IPS DF 4.7 (cell line): ENCODE data around the gene FIG4.
"Not testable (repeated sequence)": the region's sequence is repeated elsewhere in the genome, so short reads cannot be mapped to it uniquely, and the experiment has no call there.

Experiments
- DNase-seq: peaks from one replicate; pipeline ENCODE4 v3.0.0-alpha.2; 2013; ENCODE audit warnings: low spot score; ENCODE audit errors: extremely low read depth

Gene FIG4

GRCh38 chr6:109702791-109703190, 11.7 kb downstream of the FIG4 start:
- no peak for DNase-seq

DNA sequence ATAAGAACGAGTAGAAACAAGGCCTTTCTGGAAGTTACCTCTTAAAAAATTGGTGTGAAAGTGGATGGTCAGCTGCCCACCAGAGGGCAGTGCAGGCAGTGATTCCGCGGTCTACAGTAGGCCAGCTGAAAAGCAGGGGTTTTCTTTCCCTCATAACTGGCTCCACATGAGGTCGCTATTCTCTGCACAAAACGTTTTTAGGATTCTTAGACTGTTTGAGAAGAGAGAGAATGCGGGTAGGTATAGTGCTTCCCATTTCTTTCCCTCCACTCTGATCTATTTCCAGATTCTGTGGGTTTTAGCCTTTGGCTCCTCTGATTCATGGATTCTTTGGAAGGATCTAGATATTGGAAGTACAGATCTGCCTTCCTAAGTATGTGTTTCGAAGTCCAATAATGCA, 14.2 kb downstream of the FIG4 start:
- peak; percentile 93 for DNase-seq

GRCh38 chr6:109706513-109706912, 15.4 kb downstream of the FIG4 start:
- no peak for DNase-seq

- DNase-seq = not testable (repeated sequence)
Observed at GRCh38 chr6:109708099-109708498, 17.0 kb downstream of the FIG4 start.

DNA sequence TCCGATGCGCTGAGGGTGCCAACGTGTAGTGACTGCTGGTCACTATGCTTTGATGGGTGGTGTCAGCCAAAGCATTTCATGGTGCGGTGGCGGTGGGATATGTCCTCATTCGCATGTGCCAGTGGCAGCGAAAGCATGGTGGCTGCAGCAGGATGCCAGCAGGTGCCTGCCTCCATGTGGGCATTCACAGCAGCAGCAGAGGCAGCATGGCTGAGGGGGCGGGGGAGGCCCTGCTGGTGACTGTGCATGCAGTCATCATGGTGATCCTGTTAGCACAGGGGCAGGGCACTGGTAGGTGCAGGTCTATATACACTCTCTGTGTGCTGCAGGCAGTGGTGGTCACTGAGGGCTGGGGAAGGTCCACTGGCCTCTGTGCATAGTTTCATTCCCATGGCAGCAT, 22.0 kb downstream of the FIG4 start:
- DNase-seq = no peak

DNA sequence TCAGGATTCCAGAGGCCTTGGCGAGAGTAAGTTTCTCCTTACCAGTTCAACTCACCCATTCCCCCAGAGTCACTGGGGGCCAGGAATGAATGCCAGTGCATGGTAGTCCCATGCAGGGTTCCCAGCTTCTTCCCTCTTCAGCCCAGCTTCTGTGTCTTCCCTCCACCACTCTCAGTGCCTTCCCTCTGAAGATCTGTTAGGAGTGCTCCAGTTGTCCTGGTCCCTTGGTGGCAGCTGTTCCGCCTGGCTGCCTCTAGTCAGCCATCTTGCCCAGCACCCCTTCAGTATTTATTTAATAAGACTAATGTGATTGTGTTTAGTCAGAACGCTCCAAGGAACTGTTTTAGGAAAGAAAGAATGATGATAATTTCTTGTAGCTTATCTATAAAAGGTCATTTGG, 23.1 kb downstream of the FIG4 start:
- no peak for DNase-seq

- DNase-seq = no peak
Observed at GRCh38 chr6:109714611-109715010, 23.5 kb downstream of the FIG4 start.

GRCh38 chr6:109715616-109716015, 24.5 kb downstream of the FIG4 start:
- DNase-seq = no peak

DNA sequence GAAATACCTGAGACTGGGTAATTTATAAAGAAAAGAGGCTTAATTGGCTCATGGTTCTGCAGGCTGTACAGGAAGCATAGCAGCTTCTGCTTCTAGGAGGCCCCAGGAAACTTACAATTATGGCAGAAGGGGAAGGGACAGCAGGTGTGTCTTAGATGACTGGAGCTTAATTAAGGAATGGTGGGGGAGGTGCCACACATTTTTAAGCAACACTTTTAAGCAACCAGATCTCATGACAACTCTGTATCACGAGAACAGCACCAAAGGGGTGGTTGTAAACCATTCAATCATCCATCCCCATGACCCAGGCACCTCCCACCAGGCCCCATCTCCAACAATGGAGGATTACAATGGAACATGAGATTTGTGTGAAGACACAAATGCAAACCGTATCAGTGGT, 26.9 kb downstream of the FIG4 start:
- DNase-seq = no peak

- no peak for DNase-seq
Observed at GRCh38 chr6:109718991-109719390, 27.9 kb downstream of the FIG4 start.

DNA sequence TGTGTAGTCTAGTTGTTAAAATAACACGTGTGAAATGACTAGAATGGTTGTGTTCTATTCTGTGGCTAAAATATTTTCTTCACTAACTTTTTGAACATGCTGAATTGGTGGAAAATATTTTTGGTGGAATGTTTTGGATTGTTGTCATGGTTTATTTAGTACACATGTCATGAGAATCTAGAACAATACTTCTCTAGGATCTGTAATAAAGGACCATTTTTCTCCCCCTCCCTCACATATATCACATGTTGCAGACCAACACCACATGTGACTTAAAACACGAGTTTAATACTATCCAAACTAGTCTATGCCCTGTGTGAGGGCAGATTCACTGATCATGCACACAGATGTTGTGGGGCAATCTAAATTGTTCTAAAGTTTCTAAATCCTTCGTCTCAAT, 29.2 kb downstream of the FIG4 start:
- no peak for DNase-seq

DNA sequence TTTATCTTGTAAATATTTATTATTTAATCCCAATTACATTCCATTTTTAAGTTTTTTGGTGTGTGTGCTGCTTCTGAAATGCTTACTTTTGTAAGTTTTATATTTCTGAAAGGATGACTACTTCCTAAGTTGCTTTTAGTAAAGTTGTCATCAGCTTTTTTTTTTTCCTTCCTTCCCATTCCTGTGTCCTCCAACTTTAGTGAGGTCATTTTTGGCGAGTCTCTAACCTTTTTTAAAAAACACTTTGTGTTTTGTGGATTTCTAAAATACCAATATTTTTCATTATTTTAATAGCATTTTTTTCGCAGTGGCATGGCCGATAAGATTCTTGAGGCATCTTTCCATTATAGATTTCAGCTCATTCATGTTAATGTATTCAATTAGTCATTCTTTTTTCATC, 30.9 kb downstream of the FIG4 start:
- DNase-seq = no peak

- no peak for DNase-seq
Observed at GRCh38 chr6:109722564-109723254, 31.6 kb downstream of the FIG4 start.

- DNase-seq = not testable (repeated sequence)
Observed at GRCh38 chr6:109725250-109725649, 34.2 kb downstream of the FIG4 start.

GRCh38 chr6:109736273-109737025, 45.4 kb downstream of the FIG4 start:
- DNase-seq = peak; percentile 46

GRCh38 chr6:109738255-109738654, 47.2 kb downstream of the FIG4 start:
- no peak for DNase-seq

DNA sequence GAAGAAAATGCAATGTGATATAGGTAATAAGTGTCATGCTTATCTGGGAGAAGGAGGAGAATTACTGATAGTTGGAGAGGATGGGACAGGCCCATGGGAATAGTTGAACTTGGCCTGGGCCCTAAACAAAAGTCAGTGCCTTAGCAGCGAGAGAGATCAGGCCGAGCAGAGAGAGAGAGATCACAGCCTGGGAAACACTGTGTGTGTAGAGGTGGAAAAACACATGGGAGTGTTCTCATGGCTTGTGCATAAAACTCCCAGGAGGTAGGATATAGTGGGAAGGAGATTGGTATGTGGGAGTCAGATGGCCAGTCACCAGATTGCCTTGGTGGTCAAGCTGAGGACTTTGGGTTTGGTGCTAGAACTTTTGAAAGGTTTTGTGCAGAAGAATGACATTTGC, 47.6 kb downstream of the FIG4 start:
- no peak for DNase-seq

GRCh38 chr6:109739686-109740085, 48.6 kb downstream of the FIG4 start:
- no peak for DNase-seq

GRCh38 chr6:109740787-109741186, 49.7 kb downstream of the FIG4 start:
- no peak for DNase-seq

DNA sequence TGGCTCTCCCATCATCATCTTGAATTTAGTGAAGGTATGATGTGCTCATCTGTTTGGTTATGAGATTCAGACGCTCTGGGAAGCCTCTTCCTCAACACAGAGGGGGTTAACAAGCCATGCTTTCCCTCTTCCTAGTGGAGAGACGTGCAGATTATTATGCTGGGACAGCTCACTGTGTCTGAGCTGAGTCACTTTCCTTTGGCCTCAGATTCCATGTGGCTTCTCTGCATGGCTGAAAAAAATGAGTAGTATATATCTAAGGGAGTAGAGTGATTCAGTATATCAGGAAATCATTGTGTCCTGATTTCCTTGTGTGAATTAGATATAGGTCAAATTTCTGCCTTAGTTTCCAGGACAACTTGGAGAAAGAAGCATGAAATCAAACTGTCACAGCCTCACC, 52.6 kb downstream of the FIG4 start:
- DNase-seq = no peak

DNA sequence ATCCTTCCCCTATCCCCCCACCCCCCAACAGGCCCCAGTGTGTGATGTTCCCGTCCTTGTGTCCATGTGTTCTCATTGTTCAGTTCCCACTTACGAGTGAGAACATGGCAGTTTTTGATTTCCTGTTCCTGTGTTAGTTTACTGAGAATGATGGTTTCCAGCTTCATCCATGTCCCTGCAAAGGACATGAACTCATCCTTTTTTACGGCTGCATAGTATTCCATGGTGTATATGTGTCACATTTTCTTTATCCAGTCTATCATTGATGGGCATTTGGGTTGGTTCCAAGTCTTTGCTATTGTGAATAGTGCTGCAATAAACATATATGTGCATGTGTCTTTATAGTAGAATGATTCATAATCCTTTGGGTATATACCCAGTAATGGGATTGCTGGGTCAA, 53.7 kb downstream of the FIG4 start:
- DNase-seq = not testable (repeated sequence)

- DNase-seq = no peak
Observed at GRCh38 chr6:109747221-109747620, 56.1 kb downstream of the FIG4 start.
